ENCODE data around the gene GPR15LG.
"Not testable (repeated sequence)": the region's sequence is repeated elsewhere in the genome, so short reads cannot be mapped to it uniquely, and the experiment has no call there.

The GPR15LG gene

DNA sequence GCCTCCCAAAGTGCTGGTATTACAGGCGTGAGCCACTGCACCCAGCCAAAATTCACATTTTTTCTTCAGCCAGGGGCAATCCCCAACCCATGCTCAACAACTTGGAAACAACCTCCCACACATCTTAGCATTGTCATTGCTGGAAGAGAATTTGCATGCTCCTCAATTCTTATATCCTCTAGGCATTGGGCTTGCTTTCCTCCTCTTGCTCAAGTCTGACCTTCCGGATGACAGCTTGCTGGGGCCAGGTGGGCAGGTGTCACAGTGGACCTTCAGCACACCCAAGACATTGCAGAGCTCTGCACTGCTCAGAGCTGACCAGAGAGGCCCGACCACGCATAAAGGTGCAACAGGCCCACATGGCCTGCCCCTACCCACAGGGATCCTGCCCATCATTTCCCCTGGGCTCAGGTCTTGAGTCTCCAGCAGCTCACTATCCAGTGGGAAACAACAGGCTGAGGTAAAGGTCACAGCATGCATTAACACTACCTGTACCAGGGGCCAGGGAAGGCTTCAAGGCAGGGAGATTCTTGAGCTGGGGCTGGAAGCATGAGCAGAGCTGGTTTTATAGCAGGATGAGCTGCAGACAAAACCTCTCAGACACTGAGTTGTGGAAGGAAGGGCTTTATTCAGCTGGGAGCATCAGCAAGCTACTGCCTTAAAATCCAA, 6.8 kb upstream of the GPR15LG start:
- DNase-seq = no peak

DNA sequence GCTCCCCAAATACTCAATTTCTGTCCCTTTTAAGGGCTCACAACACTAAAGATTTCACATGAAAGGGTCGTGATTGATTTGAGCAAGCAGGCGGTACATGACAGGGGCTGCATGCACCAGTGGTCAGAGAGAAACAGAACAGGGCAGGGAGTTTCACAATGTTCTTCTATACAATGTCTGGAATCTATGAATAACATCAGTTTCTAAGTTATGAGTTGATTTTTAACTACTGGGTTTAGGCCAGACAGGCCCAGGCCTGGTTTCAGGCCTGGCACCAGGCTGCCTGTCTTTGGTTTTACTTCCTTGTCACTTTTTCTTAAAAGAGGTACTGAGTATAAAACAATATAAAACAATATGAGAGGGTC, 6.3 kb upstream of the GPR15LG start:
- not testable (repeated sequence) for DNase-seq

DNA sequence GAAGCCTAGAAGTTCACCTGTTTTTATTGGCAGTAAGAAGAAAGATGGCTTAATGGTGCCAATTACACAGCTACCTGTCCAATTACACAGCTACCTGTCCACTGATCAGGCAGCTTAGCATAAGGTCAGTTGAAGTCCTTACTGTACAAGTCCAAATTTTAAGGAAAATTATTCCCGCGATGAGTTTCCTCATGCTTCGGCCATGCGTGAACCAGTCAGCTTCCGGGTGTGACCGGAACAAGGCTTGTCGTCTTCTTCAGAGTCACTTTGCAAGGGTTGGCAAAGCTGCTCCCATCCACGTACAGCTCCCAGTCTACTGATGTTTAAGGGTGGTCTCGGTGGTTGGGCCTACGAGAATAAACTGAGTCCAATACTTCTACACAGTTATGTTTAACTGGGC, 5.2 kb upstream of the GPR15LG start:
- DNase-seq = not testable (repeated sequence)

DNA sequence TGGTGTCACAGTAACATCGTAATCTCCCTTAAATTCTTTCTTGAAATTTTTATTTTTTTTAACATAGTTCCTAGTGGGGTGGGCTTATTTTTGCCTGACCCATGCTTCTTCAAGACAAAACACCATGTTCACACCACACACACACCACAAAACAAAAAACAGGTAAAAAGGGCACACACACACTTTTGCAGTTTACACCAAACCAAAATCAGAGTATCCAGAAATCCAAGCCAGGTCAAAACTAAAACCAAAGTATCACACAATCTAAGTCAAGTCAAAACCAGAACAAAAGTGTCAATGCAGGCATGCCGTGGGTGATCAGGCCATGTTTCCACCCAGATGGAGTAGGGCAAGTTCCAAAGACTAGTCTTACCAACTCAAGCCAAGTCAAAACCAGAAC, 2.4 kb upstream of the GPR15LG start:
- DNase-seq = not testable (repeated sequence)

DNA sequence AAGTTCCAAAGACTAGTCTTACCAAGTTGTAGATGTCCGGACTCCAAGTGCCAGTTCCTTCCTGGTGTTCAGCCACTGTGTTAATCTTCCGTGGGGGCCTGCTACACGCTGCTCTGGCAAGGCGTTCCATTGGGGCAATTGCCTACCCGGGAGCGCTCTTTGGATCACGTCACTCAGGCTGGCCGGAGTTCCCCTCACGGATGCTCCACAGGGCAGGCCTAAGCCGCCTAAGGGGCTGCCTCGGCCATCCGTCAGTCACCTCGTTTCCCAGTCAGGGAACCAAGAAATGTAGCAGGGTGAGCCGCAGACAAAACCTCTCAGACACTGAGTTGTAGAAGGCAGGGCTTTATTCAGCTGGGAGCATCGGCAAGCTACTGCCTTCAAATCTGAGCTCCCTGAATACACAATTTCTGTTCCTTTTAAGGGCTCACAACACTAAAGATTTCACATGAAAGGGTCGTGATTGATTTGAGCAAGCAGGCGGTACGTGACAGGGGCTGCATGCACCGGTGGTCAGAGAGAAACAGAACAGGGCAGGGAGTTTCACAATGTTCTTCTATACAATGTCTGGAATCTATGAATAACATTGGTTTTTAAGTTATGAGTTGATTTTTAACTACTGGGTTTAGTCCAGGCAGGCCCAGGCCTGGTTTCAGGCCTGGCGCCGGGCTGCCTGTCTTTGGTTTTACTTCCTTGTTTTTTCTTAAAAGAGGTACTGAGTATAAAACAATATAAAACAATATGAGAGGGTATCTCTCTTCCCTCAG, 1.7 kb upstream of the GPR15LG start:
- not testable (repeated sequence) for DNase-seq

DNA sequence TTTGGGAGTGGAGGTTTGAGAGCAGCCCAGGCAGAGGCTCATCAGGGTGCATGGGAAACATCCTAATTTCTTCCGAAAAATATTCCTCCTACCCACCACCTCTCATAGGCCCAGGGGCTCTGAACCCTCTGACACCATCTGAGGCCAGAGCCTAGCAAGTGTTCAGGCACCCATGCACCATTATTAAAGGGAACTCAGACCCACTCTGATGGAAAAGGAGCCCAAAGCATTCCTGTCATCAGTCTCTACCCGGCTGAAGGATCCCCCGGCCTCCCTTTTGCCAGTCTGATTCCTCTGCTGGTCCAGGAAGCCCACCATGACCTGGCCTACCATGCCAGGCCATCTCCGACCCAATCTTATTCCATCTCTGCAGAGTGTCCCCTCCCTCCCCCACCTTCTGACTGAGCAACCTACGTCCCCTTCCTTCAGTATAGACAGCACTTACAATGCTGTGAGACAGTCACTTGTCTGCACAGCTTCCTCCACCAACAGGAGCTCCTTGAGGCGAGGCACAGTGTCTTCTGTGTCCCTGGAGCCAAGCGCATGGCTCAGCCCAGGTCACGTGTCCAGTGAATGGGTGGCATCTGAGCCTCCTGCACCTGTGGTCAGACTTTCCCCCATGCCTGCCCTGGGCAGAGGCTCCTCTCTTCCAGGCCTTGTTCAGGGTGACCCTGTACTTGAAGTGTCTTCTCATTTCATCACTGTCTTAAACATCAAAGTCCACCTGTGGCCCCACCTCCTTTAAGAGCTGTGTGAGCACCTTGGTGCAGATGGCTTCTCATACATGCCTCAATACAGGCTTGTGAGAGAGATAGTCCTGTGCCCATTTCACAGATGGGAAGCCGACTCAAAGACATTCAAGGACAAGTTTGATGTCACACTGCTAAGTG, 889 bp upstream of the GPR15LG start:
- DNase-seq = no peak

DNA sequence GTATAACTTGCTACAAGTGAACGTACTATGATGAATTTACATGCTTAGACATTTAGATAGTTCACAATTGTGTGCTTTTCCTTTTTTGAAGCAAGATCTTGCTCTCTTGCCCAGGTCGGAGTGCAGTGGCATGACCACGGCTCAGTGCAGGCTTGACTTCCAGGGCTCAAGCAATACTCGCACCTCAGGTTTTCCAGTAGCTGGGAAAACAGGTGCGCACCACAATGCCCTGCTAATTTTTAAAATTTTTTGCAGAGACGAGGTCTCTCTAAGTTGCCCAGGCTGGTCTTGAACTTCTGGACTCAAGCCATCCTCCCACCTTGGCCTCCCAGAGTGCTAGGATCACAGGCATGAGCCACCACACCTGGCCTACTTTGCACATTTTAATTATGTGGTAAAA, 1.8 kb downstream of the GPR15LG start:
- DNase-seq = no peak

DNA sequence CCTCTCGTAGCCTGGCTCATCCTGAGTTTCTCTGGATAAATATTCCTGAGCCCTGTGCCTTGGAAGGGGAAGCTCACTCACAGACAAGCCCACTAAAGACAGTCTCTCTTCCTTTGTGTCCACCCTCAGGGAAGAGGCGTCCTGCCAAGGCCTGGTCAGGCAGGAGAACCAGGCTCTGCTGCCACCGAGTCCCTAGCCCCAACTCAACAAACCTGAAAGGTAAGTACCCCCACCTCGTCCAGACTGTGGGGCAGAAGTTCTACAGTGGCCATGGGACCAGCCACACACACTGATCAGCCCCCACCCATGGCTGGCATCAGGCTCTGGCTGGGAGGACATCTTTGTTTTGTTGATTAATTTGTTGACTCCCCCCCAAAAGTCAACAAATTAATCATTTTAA, 2.8 kb downstream of the GPR15LG start:
- no peak for DNase-seq

DNA sequence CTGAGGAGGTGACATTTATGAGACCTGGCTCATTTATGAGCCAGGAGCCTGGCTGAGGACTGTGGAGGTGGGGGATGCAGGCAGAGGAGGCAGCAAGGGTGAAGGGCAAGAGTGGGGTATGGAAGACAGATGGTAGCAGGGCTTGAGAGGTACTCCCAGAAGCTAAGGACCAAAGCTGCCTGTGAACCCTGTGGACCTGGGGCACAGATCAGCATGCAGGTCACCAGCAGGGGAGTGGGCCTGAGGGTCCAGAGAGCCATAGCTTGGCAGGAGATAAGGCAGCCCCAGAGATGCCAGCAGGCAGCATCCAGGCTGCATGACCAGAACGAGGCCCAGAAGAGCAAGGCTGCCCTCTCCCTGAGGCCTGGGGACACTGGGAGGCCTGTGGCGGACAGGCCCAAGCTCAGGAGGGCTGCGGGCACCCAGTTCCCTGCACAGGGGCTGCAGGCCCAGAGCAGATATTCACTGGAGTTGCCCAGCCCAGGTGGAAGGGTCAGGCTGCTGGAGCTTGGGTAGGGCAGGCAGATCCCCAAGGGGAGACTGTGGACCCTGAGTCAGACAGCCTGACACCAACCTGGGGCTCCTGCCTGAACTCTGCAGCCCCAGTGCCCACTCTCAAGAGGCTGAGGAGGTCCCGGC, 3.4 kb downstream of the GPR15LG start:
- no peak for DNase-seq

DNA sequence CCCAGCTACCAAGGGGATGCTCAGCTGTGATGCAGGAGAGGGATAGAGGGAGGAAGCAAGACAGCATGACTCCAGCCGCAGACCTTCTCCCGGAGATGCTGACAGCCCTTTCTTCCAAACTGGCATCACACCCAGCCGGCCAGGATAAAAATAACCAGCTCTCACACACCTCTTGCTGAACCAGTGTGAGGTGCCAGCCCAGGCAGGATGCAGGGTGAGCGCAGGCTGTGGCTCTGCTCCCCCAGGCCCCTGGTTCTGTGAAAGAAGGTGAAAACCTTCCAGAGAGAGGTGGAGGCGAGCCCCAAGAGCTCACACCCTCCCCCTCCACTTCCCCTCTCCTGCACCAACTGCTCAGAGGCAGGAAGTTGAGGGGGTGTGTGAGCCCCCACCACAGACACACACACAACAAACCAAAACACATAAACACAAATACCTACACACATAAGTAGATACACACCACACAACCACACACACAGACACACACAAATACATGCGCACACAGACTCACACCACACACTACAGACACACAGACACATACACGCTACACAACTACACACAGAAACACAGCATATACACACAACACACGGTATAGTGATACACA, 4.0 kb downstream of the GPR15LG start:
- DNase-seq = no peak

DNA sequence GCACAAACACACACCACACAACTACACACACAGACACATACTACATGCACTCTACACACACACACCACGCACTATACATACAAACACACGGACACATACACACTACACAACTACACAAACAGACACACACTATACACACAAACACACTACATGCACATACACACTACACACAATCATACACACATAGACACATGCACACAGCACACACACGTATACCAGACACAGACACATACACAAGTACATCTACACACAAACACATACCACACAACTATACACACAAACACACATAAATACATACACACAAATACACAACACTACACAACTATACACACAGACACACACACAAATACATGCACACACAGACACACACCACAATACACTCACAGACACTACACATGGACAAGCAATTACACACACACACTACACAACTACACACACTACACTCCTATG, 4.6 kb downstream of the GPR15LG start:
- no peak for DNase-seq

DNA sequence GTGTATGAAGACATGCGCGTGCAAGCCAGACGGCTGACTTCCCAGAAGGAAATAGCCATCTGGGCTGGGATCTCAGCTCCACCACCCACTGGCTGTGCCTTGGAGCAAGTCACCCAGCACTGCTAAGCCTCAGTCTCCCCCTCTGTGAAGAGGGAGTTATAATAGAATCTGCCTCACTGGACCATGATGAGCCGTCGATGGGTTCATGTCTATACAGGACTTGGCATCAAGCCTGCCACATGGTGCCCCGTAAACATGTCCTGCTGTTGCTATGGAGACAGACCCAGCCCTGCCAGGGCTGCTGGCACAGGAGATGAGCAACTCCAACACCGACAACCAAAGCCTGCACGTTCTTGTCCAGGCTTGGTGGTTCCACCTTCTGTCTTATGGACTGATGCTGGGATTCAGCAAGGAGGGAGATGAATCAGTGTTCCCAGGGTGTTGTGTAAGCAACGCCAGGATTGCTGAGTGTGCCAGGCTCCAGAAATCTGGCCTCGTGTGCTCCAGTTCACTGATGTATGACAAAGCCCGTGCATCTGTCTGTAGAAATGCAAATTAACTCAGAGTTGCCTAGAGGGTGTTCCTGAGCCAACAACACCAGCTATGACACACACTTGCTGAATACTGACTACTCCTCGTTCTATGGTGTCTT, 5.6 kb downstream of the GPR15LG start:
- no peak for DNase-seq

DNA sequence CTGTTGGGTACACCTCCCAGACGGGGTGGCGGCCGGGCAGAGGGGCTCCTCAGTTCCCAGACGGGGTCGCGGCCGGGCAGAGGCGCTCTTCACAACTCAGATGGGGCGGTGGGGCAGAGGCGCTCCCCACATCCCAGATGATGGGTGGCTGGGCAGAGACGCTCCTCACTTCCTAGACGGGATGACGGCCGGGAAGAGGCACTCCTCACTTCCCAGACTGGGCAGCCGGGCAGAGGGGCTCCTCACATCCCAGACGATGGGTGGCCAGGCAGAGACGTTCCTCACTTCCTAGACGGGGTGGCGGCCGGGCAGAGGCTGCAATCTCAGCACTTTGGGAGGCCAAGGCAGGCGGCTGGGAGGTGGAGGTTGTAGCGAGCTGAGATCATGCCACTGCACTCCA, 6.8 kb downstream of the GPR15LG start:
- not testable (repeated sequence) for DNase-seq

DNA sequence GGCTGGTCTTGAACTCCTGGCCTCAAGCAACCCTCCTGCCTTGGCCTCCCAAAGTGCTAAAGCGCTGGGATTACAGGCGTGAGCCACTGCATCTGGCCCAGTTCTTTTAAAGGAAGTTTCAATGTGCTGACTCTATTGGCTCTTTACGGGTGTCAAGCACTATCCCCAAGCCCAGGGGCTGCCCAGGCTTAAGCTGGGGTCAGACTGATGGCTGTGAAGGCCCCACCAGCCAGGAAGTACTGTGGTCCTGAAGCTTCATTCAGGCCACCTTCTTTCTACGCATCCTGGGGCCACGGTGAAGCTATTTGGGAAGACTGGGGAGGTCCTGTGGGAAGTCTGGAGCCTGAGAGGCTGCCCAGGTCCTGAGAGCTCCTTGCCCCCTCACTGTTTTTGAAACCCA, 8.0 kb downstream of the GPR15LG start:
- no peak for DNase-seq

DNA sequence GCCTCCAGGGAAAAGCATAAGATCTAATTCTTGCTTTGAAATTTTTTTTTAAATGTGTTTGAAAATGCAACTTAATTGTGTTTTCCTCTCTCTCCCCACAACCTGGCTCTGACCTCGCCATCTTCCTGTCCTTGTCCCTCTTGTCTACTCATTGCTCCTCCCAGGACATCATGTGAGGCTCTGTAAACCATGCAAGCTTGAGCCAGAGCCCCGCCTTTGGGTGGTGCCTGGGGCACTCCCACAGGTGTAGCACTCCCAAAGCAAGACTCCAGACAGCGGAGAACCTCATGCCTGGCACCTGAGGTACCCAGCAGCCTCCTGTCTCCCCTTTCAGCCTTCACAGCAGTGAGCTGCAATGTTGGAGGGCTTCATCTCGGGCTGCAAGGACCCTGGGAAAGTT, 10.9 kb downstream of the GPR15LG start:
- no peak for DNase-seq

DNA sequence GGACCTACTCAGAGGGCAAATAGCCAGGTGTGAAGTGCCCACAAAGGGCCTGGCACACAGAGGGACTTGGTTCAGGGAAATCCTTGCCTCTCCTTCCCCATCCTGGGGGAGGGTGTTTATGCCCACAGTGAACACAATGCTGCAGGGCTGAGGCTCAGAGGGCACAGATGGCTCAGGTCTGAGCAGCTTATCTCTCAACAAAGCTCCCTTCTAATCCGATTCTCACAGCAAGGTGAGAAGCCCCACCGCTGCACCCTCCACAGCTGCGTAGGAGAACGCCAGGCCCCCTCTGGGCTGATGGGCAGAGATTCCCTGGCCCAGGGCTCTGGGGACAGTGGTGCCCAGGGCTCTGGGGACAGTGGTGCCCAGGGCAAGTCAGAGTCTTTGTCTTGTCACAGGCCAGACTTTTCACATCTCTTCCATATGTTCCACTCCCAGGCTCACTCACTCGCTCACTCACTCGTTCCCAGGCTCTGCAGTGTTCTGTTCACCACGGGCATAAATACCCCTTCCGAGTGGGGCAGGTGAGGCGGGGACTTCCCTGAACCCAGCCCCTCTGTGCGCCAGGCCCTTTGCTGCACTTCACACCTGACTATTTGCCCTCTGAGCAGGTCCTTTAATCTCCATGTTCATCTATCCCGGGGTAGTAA, 12.1 kb downstream of the GPR15LG start:
- no peak for DNase-seq

DNA sequence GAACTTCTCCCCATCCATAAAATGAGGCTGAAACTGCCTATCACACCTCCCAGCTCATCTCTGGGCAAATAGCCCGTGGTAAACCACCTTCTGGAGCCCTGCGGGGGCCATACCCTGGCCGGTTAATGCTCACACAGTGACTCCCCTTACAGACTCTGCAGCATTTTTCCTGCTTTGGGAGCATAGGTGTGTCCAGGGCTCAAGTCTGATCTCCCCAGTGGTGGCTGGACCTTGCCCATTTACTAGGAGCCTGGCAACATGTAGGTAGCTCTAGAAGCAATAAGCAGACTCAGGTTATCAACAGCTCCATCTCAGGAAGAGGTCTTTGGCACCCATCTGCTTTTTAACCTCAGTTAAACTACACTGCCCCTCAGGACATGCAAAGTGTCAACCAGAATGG, 15.2 kb downstream of the GPR15LG start:
- no peak for DNase-seq

DNA sequence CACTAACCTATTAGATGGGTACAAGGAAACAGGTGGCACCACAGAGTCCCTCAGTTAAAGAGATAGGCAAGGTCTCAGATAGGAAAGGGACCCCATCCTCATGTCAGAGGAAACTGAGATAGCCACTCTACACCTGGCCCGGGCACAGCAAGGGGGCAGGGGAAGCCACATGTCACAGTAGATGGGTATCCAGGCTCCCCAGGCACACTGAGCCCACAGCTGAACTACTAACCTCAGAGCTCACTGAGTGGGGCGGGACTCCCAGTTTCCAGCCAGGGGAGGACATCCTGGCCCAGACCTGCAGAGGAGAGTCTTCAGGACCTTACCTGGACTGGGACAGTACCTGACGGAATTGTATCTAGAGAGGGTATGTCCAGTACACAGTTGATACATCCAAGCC, 17.0 kb downstream of the GPR15LG start:
- no peak for DNase-seq

DNA sequence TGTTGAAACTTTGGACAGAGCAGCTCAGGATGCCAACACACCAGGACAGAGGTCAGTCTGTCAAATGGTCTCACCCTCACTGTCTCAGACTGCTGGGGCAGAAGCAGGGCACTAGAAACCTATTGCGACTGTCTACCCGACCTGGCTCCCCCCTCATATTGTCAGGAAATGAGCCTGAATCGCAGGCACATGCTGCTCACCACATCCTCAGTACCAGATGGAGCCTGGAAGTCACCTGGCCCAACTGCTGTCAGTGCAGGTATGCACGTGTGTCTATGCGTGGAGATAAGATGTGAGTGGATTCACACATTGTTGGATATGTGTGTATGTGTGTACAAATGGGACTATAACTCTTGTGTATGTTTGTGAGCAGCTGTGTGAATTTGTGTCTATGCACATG, 17.5 kb downstream of the GPR15LG start:
- DNase-seq = no peak

DNA sequence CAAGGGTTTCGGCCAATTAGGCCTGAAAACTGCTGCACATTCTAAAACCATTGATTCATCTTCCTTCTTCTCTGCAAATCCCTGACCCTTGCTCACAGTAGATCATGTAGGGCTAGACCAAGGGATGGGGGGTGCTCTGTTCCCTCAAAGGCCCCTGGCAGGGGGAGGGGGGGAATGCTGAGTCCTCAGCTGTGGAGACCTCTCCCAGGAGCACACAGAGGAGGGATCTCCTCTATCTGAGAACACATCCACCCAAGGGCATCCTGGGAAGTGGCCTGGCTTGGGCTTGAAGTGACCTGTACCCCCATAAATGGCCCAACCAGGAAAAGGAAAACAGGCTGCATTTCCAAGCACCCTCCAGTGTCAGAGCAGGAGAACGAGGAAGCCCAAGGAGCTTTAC, 19.7 kb downstream of the GPR15LG start:
- no peak for DNase-seq

DNA sequence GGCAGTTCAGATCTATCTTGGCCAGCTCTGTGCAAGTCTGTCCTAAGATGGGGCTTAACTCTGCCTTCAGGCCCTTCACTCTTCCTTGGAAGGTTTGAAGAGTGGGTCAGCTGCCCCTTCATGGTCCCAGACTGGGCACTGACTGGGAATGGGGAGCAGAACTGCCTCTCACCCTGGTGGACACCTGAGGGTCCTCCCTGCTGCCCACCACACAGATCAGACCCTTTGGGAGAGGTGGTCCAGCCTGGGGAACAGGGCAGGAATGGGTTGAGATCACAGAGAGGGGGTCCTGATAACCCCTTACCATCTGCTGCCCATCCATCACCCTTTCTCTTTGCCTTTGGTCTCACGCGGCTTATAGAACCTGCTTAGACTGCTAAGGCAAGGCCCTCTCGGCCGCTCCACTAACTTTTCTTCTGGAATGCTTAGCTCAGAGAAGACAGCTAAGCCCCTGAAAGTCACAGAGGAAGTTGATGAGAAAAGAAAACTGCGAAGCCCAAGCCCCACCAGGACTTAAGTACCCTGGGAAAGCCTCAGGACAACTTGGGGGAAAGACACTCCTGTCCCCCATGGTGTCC, 20.3 kb downstream of the GPR15LG start:
- no peak for DNase-seq

Data from SHP77 (cell line).